GM12865 (cell line): ENCODE data around the gene ANKRD22.

Experiments used
- DNase-seq: peaks from one replicate; pipeline ENCODE4 v3.0.0; 2010; ENCODE audit warnings: low read depth
- H3K4me3 ChIP-seq: 2 replicates; pipeline ENCODE4 v1.5.1; 2011; ENCODE audit warnings: mild to moderate bottlenecking, low read depth, low read length, control low read depth
- TF ChIP-seq, protein P1 (sequence below): IDR thresholded peaks from 2 replicates; pipeline ENCODE4 v1.5.1; 2011; ENCODE audit warnings: low read length, control low read depth, low read depth, inconsistent platforms; ENCODE audit not compliant: insufficient read depth; ENCODE audit errors: missing control alignments

Gene ANKRD22

GRCh38 chr10:88791924-88792323 is 59.7 kb downstream of the ANKRD22 start:
- DNase-seq, result peak; percentile 64
- TF ChIP-seq, protein P1, sequence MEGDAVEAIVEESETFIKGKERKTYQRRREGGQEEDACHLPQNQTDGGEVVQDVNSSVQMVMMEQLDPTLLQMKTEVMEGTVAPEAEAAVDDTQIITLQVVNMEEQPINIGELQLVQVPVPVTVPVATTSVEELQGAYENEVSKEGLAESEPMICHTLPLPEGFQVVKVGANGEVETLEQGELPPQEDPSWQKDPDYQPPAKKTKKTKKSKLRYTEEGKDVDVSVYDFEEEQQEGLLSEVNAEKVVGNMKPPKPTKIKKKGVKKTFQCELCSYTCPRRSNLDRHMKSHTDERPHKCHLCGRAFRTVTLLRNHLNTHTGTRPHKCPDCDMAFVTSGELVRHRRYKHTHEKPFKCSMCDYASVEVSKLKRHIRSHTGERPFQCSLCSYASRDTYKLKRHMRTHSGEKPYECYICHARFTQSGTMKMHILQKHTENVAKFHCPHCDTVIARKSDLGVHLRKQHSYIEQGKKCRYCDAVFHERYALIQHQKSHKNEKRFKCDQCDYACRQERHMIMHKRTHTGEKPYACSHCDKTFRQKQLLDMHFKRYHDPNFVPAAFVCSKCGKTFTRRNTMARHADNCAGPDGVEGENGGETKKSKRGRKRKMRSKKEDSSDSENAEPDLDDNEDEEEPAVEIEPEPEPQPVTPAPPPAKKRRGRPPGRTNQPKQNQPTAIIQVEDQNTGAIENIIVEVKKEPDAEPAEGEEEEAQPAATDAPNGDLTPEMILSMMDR, result peak; percentile 55
- H3K4me3 ChIP-seq, result no peak overlapping the region

DNA sequence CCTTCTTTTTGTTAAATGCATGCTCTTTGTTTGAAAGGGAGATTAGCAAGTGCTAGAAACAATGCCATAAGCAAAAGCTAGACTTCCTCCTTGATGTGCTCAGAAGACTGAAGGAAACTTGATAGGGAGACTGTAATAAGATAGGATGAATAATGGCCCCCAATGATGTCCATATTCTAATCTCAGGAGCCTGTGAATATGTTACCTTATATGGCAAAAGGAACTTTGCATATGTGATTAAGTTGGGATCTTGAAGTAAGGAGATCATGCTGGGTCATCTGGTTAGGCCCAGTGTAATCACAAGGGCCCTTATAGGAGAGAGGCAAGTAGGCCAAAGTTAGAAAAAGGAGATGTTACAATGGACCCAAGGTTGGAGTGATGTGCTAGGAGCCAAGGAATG is 62.7 kb downstream of the ANKRD22 start:
- no peak for DNase-seq
- H3K4me3 ChIP-seq, result no peak overlapping the region
- TF ChIP-seq, protein P1, result no peak

GRCh38 chr10:88787463-88787862 is 64.2 kb downstream of the ANKRD22 start:
- TF ChIP-seq, protein P1, result no peak
- H3K4me3 ChIP-seq, result no peak overlapping the region
- no peak for DNase-seq

GRCh38 chr10:88786032-88786770 is 65.4 kb downstream of the ANKRD22 start:
- DNase-seq, result no peak
- TF ChIP-seq, protein P1, result no peak
- H3K4me3 ChIP-seq, result no peak overlapping the region

GRCh38 chr10:88783724-88784123 is 67.9 kb downstream of the ANKRD22 start:
- TF ChIP-seq, protein P1, result no peak
- peak; percentile 16 for DNase-seq
- no peak overlapping the region for H3K4me3 ChIP-seq

DNA sequence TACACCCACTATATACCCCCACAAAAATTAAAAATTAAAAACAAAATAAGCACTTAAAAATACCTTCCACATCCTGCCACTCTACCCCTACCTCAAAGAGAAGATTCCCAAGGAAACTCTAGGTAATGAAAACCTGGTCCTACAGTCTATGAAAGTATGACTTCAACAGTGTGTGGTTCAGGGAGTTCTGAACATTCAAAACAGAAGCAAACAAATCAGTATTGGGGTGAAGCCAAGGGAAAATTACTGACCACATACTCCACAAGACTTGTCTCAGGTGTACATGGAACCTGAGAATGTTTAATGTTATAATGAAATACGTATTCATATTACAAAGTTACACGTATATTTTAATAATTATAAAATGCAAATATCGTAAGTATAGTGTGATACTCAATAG is 69.4 kb downstream of the ANKRD22 start:
- DNase-seq, result no peak
- H3K4me3 ChIP-seq, result no peak overlapping the region
- TF ChIP-seq, protein P1, result no peak

GRCh38 chr10:88781206-88781605 is 70.4 kb downstream of the ANKRD22 start:
- no peak for DNase-seq
- H3K4me3 ChIP-seq, result no peak overlapping the region
- TF ChIP-seq, protein P1, result no peak
